ENCODE results near the gene C16orf89.

The C16orf89 gene

GRCh38 chr16:5027575-5028235 lies 38.1 kb downstream of the C16orf89 start:
- no peak for FAIRE-seq

GRCh38 chr16:5027086-5027485 lies 38.7 kb downstream of the C16orf89 start:
- FAIRE-seq = no peak

GRCh38 chr16:5026664-5027063 lies 39.1 kb downstream of the C16orf89 start:
- no peak for FAIRE-seq

GRCh38 chr16:5025171-5025632 lies 40.6 kb downstream of the C16orf89 start:
- FAIRE-seq = no peak

- no peak for FAIRE-seq
These were observed 41.1 kb downstream of the C16orf89 start for GRCh38 chr16:5024632-5025031.

GRCh38 chr16:5022521-5022920 lies 43.2 kb downstream of the C16orf89 start:
- FAIRE-seq = no peak

- FAIRE-seq = no peak
These were observed 45.2 kb downstream of the C16orf89 start for GRCh38 chr16:5020551-5020950.

- no peak for FAIRE-seq
These were observed 46.0 kb downstream of the C16orf89 start for GRCh38 chr16:5019775-5020174.

GRCh38 chr16:5018793-5019192 lies 47.0 kb downstream of the C16orf89 start:
- no peak for FAIRE-seq

- FAIRE-seq = no peak
These were observed 48.1 kb downstream of the C16orf89 start for GRCh38 chr16:5017678-5017969.

GRCh38 chr16:5016967-5017677 lies 48.6 kb downstream of the C16orf89 start:
- FAIRE-seq = no peak

- no peak for FAIRE-seq
These were observed 49.9 kb downstream of the C16orf89 start for GRCh38 chr16:5015887-5016286.

GRCh38 chr16:5015351-5015750 lies 50.4 kb downstream of the C16orf89 start:
- no peak for FAIRE-seq

GRCh38 chr16:5012887-5013286 lies 52.9 kb downstream of the C16orf89 start:
- no peak for FAIRE-seq

- FAIRE-seq = no peak
These were observed 54.1 kb downstream of the C16orf89 start for GRCh38 chr16:5011637-5012036.

GRCh38 chr16:5010576-5011329 lies 55.0 kb downstream of the C16orf89 start:
- FAIRE-seq = no peak

GRCh38 chr16:5008311-5008731 lies 57.4 kb downstream of the C16orf89 start:
- no peak for FAIRE-seq

- no peak for FAIRE-seq
These were observed 58.5 kb downstream of the C16orf89 start for GRCh38 chr16:5007256-5007655.

- no peak for FAIRE-seq
These were observed 59.2 kb downstream of the C16orf89 start for GRCh38 chr16:5006348-5007193.

- no peak for FAIRE-seq
These were observed 59.8 kb downstream of the C16orf89 start for GRCh38 chr16:5005916-5006315.

- no peak for FAIRE-seq
These were observed 61.4 kb downstream of the C16orf89 start for GRCh38 chr16:5004311-5004710.

GRCh38 chr16:5003828-5004227 lies 61.9 kb downstream of the C16orf89 start:
- no peak for FAIRE-seq

- FAIRE-seq = no peak
These were observed 62.5 kb downstream of the C16orf89 start for GRCh38 chr16:5003211-5003610.

All from islet of Langerhans (tissue), 1 donor.